ENCODE data around the gene RBP3. TPM values are rescaled to one million over a fixed set of nuclear protein-coding genes. Genes with fewer than 3 reads are reported as not detected.

RBP3 gene
- total RNA-seq, 1 experiment from 2014 or later, result not detected

- DNase-seq (ENCODE audit: low read depth), result peak; percentile 63
These were observed 29.5 kb upstream of the RBP3 start for GRCh38 chr10:47318706-47319105.

GRCh38 chr10:47319784-47320183, 28.4 kb upstream of the RBP3 start:
- no peak for DNase-seq (ENCODE audit: low read depth)

GRCh38 chr10:47320812-47321211, 27.4 kb upstream of the RBP3 start:
- DNase-seq (ENCODE audit: low read depth), result no peak

- no peak for DNase-seq (ENCODE audit: low read depth)
These were observed 26.5 kb upstream of the RBP3 start for GRCh38 chr10:47321521-47322195.

- no peak for DNase-seq (ENCODE audit: low read depth)
These were observed 25.7 kb upstream of the RBP3 start, which contains the start of gene GDF2 for GRCh38 chr10:47322300-47323061. Gene GDF2, plus strand, starts transcription at chr10:47322454. Its CDS starts 215 bp downstream, at chr10:47322669.

- no peak for DNase-seq (ENCODE audit: low read depth)
These were observed 25.1 kb upstream of the RBP3 start for GRCh38 chr10:47323087-47323486.

GRCh38 chr10:47323636-47324296, 24.4 kb upstream of the RBP3 start:
- no peak for DNase-seq (ENCODE audit: low read depth)

GRCh38 chr10:47325303-47326291, 22.6 kb upstream of the RBP3 start:
- no peak for DNase-seq (ENCODE audit: low read depth)

GRCh38 chr10:47326306-47326926, 21.7 kb upstream of the RBP3 start:
- no peak for DNase-seq (ENCODE audit: low read depth)

GRCh38 chr10:47326927-47327330, 21.2 kb upstream of the RBP3 start:
- DNase-seq (ENCODE audit: low read depth), result no peak

- no peak for DNase-seq (ENCODE audit: low read depth)
These were observed 18.3 kb upstream of the RBP3 start for GRCh38 chr10:47329855-47330254.

GRCh38 chr10:47330366-47330765, 17.8 kb upstream of the RBP3 start:
- DNase-seq (ENCODE audit: low read depth), result no peak

GRCh38 chr10:47330804-47331203, 17.4 kb upstream of the RBP3 start:
- DNase-seq (ENCODE audit: low read depth), result no peak

- no peak for DNase-seq (ENCODE audit: low read depth)
These were observed 16.7 kb upstream of the RBP3 start for GRCh38 chr10:47331491-47331890.

- no peak for DNase-seq (ENCODE audit: low read depth)
These were observed 16.2 kb upstream of the RBP3 start for GRCh38 chr10:47331954-47332353.

- no peak for DNase-seq (ENCODE audit: low read depth)
These were observed 15.8 kb upstream of the RBP3 start for GRCh38 chr10:47332371-47332770.

GRCh38 chr10:47332946-47333345, 15.2 kb upstream of the RBP3 start:
- DNase-seq (ENCODE audit: low read depth), result no peak

GRCh38 chr10:47333532-47333931, 14.6 kb upstream of the RBP3 start:
- no peak for DNase-seq (ENCODE audit: low read depth)

GRCh38 chr10:47334466-47335295, 13.5 kb upstream of the RBP3 start:
- no peak for DNase-seq (ENCODE audit: low read depth)

GRCh38 chr10:47335906-47336305, 12.3 kb upstream of the RBP3 start:
- no peak for DNase-seq (ENCODE audit: low read depth)
